ENCODE results near the gene ARL5A.

DNA sequence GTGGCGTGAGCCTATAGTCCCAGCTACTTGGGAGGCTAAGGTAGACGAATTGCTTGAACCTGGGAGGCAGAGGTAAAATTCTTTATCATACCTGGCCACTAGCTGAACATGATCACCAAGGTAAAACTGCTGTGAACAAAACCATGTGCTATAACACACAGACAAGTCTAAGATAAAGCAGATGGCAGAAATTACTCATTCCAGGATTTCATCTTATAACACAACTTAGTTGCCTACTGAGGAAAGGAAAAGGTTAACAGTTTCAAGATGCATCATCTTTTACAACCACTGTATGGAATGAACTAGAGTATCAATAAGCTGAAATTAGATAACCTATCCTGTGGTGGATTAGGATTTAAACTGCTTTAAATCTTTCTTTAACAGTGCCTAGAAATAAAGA, 8.3 kb downstream of the ARL5A start:
- TF ChIP-seq CTCF (conservative IDR thresholded peaks at IDR 0.05 in 1 of 2, IDR thresholded peaks at IDR 0.05 in 1 of 2; ENCODE audit: low read depth in 1 of 2, low read length in 2 of 2) = no peak
- no peak for TF ChIP-seq EZH2 (IDR thresholded peaks at IDR 0.05; ENCODE audit: low read length, missing control alignments)

All from fibroblast of lung (primary cell).